Neural cell (in vitro differentiated cells): ENCODE measurements around the gene SCNN1A. TPM values are rescaled to one million over a fixed set of nuclear protein-coding genes. Genes with fewer than 3 reads are reported as not detected.

ENCODE experiments used
- H2AFZ ChIP-seq: fragments of 200-600, 300-800 bp; sonication (generic), shearing (Covaris generic); 2 replicates; pipeline ENCODE4 v1.6.0; 2014; ENCODE audit warnings: low read depth, mild to moderate bottlenecking, antibody characterized with exemption, low read length, moderate library complexity
- H3F3A ChIP-seq: fragments of 200-600 bp; shearing (Covaris generic); 2 replicates; pipeline ENCODE4 v1.6.1; 2016; ENCODE audit warnings: mild to moderate bottlenecking, moderate library complexity, mixed read lengths, antibody characterized with exemption, low read length; ENCODE audit not compliant: insufficient read depth, poor library complexity, severe bottlenecking
- H3K27ac ChIP-seq: fragments of 200-600, 300-800 bp; sonication (generic), shearing (Covaris generic); 2 replicates; pipeline ENCODE4 v1.5.1; 2014; ENCODE audit warnings: mild to moderate bottlenecking, low read length, moderate library complexity
- H3K27me3 ChIP-seq: fragments of 300-800, 200-600 bp; sonication (generic), shearing (Covaris generic); 2 replicates; pipeline ENCODE4 v1.6.0; 2014; ENCODE audit warnings: mild to moderate bottlenecking, low read depth, low read length, moderate library complexity; ENCODE audit not compliant: insufficient read depth
- H3K36me3 ChIP-seq: fragments of 300-800, 200-600 bp; sonication (generic), shearing (Covaris generic); 2 replicates; pipeline ENCODE4 v1.5.1; 2014; ENCODE audit warnings: mild to moderate bottlenecking, antibody characterized with exemption, low read length, moderate library complexity; ENCODE audit not compliant: insufficient read depth
- H3K4me2 ChIP-seq: fragments of 300-800, 200-600 bp; sonication (generic), shearing (Covaris generic); 2 replicates; pipeline ENCODE4 v1.6.0; 2014; ENCODE audit warnings: mild to moderate bottlenecking, low read length
- H3K4me3 ChIP-seq: fragments of 300-800, 200-600 bp; sonication (generic), shearing (Covaris generic); 2 replicates; pipeline ENCODE4 v1.5.1; 2014; ENCODE audit warnings: mild to moderate bottlenecking, low read length, moderate library complexity
- H3K79me2 ChIP-seq: fragments of 200-600 bp; shearing (Covaris generic); replicated peaks from 2 replicates; pipeline ENCODE4 v1.6.0; 2014; ENCODE audit warnings: mild to moderate bottlenecking, low read length, moderate library complexity; ENCODE audit not compliant: insufficient read depth
- H3K9ac ChIP-seq: fragments of 300-800, 200-600 bp; sonication (generic), shearing (Covaris generic); 2 replicates; pipeline ENCODE4 v1.6.1; 2016; ENCODE audit warnings: mild to moderate bottlenecking, low read length, mixed read lengths
- H3K9me2 ChIP-seq: fragments of 200-600 bp; shearing (Covaris generic); 2 replicates; pipeline ENCODE4 v1.6.1; 2016; ENCODE audit warnings: mild to moderate bottlenecking, low read length, mixed read lengths; ENCODE audit not compliant: insufficient read depth
- H3K9me3 ChIP-seq: fragments of 200-600, 300-800 bp; sonication (generic), shearing (Covaris generic); 2 replicates; pipeline ENCODE4 v1.6.1; 2016; ENCODE audit warnings: mild to moderate bottlenecking, mixed run types, low read length, moderate library complexity, mixed read lengths
- H4K20me1 ChIP-seq: fragments of 200-600 bp; shearing (Covaris generic); 2 replicates; pipeline ENCODE4 v1.6.1; 2016; ENCODE audit warnings: mild to moderate bottlenecking, mixed run types; ENCODE audit not compliant: insufficient read depth
- EP300 ChIP-seq: fragments of 450-650 bp; conservative IDR thresholded peaks from 2 replicates; pipeline ENCODE4 v1.6.1; 2014; ENCODE audit warnings: antibody characterized with exemption, mild to moderate bottlenecking, moderate library complexity; ENCODE audit not compliant: poor library complexity, severe bottlenecking
- EZH2 ChIP-seq: fragments of 200-600, 300-800 bp; shearing (Covaris generic), sonication (generic); IDR thresholded peaks from 2 replicates; pipeline ENCODE4 v1.6.1; 2014; ENCODE audit warnings: antibody characterized with exemption, low read length, borderline replicate concordance, mild to moderate bottlenecking; ENCODE audit not compliant: insufficient read depth, poor library complexity, severe bottlenecking
- MXI1 ChIP-seq: fragments of 450-650 bp; conservative IDR thresholded peaks from 2 replicates; pipeline ENCODE4 v1.6.1; 2014; ENCODE audit warnings: antibody characterized with exemption, mild to moderate bottlenecking; ENCODE audit not compliant: poor library complexity, severe bottlenecking
- POLR2AphosphoS5 ChIP-seq: IDR thresholded peaks from 2 replicates; pipeline ENCODE4 v1.6.1; 2012
- RAD21 ChIP-seq: fragments of 450-650 bp; conservative IDR thresholded peaks from 2 replicates; pipeline ENCODE4 v1.6.1; 2014; ENCODE audit warnings: antibody characterized with exemption, mild to moderate bottlenecking, moderate library complexity
- SMC3 ChIP-seq: fragments of 450-650 bp; conservative IDR thresholded peaks from 2 replicates; pipeline ENCODE4 v1.6.1; 2014; ENCODE audit warnings: antibody characterized with exemption, mild to moderate bottlenecking, moderate library complexity; ENCODE audit not compliant: poor library complexity
- TAF1 ChIP-seq: IDR thresholded peaks from 2 replicates; pipeline ENCODE4 v1.6.1; 2012; ENCODE audit warnings: low read depth
- polyA plus RNA-seq: library from polyadenylated mRNA; depleted of rRNA; stranded (reverse); fragments of >200 nt; gene quantifications from 2 replicates; pipeline ENCODE4 v1.2.3, GENCODE V29; 2014
- TF ChIP-seq, protein P1 (sequence below): fragments of 450-650 bp; IDR thresholded peaks from 2 replicates; pipeline ENCODE4 v1.5.1; 2014; ENCODE audit warnings: antibody characterized with exemption, mild to moderate bottlenecking, moderate library complexity; ENCODE audit not compliant: poor library complexity, severe bottlenecking
- TF ChIP-seq, protein P2 (sequence below): IDR thresholded peaks from 2 replicates; pipeline ENCODE4 v1.6.1; 2012; ENCODE audit warnings: borderline replicate concordance

Gene SCNN1A
- polyA plus RNA-seq, 1 donor from 2014 or later: not detected

DNA sequence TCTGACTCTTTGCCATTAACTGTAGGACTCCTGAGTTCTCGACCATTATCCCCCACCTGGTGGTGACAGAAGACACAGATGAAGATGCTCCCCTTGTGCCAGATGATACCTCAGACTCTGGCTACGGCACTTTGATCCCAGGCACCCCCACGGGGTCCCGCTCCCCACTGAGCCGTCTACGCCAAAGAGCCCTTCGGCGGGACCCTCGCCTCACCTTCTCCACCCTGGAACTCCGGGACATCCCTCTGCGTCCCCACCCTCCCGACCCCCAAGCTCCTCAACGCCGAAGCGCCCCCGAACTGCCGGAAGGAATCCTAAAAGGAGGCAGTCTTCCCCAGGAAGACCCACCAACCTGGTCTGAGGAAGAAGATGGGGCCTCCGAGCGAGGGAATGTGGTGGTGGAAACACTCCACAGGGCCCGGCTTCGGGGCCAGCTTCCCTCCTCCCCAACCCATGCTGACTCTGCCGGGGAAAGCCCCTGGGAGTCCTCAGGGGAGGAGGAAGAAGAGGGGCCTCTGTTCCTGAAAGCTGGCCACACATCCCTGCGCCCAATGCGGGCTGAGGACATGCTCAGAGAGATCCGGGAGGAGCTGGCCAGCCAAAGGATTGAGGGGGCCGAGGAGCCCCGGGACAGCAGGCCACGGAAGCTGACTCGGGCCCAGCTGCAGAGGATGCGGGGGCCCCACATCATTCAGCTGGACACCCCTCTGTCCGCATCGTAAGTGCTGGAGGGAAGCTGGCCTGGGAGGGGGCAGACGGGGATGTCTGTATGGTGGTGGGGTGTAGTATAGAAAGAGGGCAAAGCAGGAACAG is 47.9 kb downstream of the SCNN1A start:
- Histone ChIP-seq H3K36me3 (no peaks in the 10 kb centered on the region), H3K27ac (no peak overlapping the region), H3K9me3 (no peaks in the 10 kb centered on the region), H3K9me2 (no peaks in the 10 kb centered on the region), H3K79me2 (no peaks in the 10 kb centered on the region), H3F3A (no peaks in the 10 kb centered on the region), H3K9ac (no peak overlapping the region), H4K20me1 (no peaks in the 10 kb centered on the region), H3K27me3 (no peaks in the 10 kb centered on the region), H3K4me2 (no peak overlapping the region), H2AFZ (no peak overlapping the region), H3K4me3 (no peak overlapping the region)
- TF ChIP-seq RAD21: no peak
- no peak for TF ChIP-seq SMC3
- no peak for TF ChIP-seq EZH2
- TF ChIP-seq, protein P1, sequence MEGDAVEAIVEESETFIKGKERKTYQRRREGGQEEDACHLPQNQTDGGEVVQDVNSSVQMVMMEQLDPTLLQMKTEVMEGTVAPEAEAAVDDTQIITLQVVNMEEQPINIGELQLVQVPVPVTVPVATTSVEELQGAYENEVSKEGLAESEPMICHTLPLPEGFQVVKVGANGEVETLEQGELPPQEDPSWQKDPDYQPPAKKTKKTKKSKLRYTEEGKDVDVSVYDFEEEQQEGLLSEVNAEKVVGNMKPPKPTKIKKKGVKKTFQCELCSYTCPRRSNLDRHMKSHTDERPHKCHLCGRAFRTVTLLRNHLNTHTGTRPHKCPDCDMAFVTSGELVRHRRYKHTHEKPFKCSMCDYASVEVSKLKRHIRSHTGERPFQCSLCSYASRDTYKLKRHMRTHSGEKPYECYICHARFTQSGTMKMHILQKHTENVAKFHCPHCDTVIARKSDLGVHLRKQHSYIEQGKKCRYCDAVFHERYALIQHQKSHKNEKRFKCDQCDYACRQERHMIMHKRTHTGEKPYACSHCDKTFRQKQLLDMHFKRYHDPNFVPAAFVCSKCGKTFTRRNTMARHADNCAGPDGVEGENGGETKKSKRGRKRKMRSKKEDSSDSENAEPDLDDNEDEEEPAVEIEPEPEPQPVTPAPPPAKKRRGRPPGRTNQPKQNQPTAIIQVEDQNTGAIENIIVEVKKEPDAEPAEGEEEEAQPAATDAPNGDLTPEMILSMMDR: no peak
- TF ChIP-seq, protein P2, sequence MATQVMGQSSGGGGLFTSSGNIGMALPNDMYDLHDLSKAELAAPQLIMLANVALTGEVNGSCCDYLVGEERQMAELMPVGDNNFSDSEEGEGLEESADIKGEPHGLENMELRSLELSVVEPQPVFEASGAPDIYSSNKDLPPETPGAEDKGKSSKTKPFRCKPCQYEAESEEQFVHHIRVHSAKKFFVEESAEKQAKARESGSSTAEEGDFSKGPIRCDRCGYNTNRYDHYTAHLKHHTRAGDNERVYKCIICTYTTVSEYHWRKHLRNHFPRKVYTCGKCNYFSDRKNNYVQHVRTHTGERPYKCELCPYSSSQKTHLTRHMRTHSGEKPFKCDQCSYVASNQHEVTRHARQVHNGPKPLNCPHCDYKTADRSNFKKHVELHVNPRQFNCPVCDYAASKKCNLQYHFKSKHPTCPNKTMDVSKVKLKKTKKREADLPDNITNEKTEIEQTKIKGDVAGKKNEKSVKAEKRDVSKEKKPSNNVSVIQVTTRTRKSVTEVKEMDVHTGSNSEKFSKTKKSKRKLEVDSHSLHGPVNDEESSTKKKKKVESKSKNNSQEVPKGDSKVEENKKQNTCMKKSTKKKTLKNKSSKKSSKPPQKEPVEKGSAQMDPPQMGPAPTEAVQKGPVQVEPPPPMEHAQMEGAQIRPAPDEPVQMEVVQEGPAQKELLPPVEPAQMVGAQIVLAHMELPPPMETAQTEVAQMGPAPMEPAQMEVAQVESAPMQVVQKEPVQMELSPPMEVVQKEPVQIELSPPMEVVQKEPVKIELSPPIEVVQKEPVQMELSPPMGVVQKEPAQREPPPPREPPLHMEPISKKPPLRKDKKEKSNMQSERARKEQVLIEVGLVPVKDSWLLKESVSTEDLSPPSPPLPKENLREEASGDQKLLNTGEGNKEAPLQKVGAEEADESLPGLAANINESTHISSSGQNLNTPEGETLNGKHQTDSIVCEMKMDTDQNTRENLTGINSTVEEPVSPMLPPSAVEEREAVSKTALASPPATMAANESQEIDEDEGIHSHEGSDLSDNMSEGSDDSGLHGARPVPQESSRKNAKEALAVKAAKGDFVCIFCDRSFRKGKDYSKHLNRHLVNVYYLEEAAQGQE: no peak
- TF ChIP-seq EP300: no peak
- no peak for TF ChIP-seq TAF1
- no peak for TF ChIP-seq POLR2AphosphoS5
- no peak for TF ChIP-seq MXI1

DNA sequence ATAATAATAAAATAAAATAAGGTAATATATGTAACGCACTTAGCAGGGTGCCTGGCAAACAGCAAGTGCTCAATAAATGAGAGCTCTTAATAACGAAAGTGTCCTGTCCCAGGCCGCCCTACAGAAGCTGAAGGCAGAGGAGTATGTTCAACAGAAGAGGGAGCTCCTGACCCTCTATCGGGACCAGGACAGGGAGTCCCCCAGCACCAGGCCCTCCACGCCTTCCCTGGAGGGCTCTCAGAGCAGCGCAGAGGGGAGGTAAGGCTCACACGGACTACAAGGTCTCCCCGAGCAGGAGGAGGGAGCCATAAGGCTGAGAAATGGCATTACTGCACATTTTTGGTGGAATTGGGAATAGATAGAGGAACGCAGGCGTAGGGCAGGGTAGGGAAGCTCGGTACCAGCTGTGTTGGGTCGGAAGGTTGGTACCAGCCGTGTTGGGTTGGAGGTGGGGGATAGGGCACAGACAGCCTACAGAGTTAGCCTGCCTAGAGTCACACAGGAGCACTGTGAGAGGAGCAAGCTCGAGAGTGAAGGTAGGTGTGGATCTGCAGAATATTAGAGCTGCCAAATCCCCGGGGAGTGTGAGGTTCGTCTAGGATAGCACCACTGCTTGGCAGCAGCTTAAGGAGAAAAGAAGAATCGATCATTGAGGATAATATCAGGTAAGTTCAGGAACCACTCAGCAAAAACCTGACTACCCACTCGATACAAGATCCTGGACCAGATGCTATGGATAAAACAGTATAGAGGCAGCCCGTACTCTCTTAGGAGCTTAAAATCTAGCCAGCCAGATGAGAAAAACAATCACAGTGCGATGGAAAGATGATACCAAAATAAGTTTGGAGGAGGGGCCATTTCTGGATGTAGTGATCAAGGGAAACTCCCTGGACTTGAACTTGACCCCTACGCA is 48.8 kb downstream of the SCNN1A start:
- Histone ChIP-seq H4K20me1 (no peaks in the 10 kb centered on the region), H3K27me3 (no peaks in the 10 kb centered on the region), H3K79me2 (no peaks in the 10 kb centered on the region), H3K36me3 (no peaks in the 10 kb centered on the region), H3F3A (no peaks in the 10 kb centered on the region), H3K9me3 (no peaks in the 10 kb centered on the region), H2AFZ (no peak overlapping the region), H3K9me2 (no peaks in the 10 kb centered on the region), H3K27ac (no peak overlapping the region), H3K9ac (no peak overlapping the region), H3K4me2 (no peak overlapping the region), H3K4me3 (no peak overlapping the region)
- TF ChIP-seq, protein P2: no peak
- TF ChIP-seq TAF1: no peak
- no peak for TF ChIP-seq RAD21
- TF ChIP-seq, protein P1: no peak
- no peak for TF ChIP-seq MXI1
- TF ChIP-seq SMC3: no peak
- no peak for TF ChIP-seq EZH2
- no peak for TF ChIP-seq POLR2AphosphoS5
- TF ChIP-seq EP300: no peak
